Measurements from ENCODE around the gene UTP3.
"Not testable (repeated sequence)": the region's sequence is repeated elsewhere in the genome, so short reads cannot be mapped to it uniquely, and the experiment has no call there.

UTP3 gene

DNA sequence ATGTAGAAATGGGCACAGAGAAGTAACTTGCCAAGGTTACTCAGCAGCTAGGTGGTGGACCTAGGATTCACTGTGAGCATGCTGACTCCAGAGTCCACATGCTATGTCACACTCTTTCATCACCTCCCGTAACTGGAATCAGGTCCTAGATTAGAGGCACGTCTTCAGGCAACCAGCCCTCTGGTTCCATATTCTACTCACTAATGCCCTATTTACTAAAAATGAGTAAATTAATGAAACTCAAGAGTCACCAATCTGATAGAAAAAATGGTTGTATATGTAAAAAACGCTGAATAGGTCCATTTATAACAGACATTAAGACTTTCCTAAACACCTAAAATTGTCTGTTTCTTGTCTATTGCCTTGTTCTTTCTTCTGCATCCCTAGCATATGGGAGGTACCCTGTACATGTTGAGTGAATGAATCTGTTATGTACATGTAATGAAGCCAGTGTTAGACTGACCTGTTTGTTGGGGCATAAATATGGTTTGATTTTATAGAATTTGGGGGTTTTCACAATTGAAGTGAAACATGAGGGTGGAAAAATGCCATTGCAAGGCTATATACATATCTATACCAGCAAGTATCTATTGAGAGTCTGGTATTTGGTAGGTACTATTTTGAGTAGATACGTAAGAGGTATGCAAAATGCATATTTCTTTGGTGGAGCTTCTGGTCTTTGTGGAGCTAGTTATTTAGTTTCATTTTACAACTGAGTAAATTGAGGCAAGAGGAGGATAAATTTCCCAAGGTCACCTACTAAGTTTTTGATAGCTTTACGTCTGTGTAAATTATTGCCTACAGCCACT is 26.0 kb downstream of the UTP3 start:
- DNase-seq: no peak

DNA sequence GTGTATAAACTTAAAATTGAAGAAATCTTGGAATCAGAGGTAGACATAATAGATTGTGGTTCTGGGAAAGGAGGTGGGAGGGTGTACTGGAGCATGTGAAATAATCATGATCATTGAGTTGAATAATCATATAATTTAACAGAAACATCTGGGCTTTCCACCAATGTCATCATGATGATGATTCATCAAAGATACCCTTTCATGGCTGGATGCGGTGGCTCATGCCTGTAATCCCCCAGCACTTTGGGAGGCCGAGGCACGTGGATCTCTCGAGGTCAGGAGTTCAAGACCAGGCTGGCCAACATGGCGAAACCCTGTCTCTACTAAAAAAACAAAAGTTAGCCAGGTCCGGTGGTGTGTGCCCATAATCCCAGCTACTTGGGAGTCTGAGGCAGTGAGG is 26.8 kb downstream of the UTP3 start:
- DNase-seq: no peak

DNA sequence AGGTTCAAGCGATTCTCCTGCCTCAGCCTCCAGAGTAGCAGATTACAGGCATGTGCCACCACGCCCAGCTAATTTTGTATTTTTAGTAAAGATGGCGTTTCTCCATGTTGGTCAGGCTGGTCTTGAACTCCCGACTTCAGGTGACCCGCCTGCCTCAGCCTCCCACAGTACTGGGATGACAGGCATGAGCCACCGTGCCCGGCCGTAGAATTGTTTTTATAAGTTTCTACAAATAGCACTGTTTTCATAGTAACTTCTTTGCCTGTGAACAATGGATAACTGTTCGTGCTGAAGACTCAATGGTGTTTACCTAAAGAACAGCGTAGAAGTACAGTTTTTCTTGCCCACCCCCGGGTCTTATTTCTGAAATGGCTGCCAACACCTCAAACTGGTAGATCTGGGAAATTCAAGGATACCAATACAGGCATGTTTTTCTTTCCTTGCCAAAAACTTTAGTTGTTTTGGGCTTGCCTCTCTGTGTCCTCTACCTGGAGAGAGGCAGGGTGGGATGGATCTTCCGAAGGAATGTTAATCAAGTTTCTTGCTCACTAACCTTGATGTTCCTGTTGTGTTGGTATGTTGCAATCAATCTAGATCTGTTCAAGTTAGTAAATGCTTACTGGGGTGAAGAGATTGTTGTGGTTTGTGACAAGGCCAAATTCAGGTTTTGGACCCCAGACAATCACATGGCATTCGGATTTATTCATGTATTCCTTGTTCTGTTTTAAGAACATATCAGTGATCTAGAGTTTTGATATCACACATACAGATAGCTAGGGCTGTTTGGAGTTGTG is 30.7 kb downstream of the UTP3 start:
- DNase-seq: no peak

DNA sequence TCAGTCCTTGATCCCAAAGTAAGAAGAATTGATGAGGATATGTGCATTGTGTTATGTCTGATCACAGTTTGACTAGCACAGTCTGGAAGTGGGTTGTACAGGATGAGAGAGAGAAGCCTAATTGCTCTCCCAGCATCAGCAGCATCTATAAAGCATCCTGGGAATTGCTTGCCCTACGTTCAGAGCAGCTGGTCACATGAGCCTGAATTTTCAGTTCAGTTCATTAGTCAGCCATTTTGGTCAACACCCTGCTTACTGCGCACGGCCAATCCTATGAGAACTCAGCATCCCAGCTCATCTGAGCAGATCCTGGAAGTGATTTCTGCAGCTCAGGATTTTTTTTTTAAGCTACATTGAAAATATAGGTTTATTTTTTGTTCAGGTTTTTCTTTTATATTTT is 33.4 kb downstream of the UTP3 start, which contains the start of gene RUFY3:
RUFY3 (plus strand) TSS at position 218 of the 400 bp plus-strand sequence. CDS start 610 bp downstream, outside the sequence.
- DNase-seq: no peak

DNA sequence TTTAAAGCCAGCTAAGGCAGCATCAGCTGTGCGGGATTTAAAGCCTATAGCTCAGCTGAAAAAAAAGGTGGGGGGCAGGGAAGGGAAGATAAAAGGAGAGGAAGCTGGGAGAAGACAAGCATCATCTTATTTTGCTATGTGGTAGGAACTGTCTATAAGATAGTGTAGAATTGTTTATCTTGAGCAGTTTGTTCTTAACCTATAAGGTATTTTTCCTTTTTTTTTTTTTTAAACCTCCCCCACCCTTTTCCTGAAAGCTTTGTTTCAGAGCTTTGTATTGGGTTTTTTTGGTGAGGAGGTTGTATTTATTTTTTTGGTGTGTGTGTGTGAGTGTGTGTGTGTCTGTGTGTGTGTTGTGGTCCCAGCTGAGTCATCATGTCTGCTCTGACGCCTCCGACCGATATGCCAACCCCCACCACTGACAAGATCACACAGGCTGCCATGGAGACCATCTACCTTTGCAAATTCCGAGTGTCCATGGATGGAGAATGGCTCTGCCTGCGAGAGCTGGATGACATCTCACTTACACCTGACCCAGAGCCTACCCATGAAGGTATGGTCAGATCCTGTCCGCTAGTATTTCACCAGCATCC is 34.0 kb downstream of the UTP3 start:
- no peak for DNase-seq

DNA sequence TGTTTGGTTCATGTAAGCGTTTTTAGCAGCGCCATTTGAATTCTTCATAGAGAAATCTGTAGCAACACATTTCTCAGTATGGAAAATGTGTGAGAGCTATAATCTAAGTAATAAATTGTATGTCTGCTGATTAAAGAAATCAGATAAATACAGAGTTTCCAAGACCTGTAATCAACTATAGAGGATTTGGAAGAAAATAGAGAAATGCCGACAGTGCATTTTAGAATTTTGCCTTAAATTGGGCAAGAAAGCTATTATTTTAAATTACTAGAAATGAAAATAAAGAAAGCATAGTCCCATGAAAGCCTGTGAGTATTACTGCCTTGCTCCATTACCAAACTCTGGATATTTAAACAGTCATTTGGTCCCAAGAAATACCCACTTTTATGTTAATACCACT is 36.1 kb downstream of the UTP3 start:
- no peak for DNase-seq

DNA sequence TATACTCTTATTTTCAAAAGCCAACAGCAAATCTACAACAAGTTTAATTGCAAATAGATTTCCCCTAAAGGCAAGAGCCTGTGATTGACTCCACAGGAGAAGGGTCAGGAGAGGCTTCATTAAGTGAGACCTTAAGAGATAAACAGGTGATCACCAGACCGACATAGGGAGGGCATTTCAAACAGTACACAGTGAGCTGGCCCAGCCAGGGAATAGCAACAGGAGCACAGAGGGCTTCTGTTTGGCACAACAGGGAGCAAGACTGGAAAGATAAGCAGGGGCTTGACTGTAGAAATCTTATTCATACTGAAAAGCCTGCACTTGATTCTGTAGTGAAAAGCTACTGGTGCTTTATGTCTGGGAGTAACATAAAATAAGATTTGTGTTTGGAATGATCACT is 37.3 kb downstream of the UTP3 start:
- DNase-seq: no peak

DNA sequence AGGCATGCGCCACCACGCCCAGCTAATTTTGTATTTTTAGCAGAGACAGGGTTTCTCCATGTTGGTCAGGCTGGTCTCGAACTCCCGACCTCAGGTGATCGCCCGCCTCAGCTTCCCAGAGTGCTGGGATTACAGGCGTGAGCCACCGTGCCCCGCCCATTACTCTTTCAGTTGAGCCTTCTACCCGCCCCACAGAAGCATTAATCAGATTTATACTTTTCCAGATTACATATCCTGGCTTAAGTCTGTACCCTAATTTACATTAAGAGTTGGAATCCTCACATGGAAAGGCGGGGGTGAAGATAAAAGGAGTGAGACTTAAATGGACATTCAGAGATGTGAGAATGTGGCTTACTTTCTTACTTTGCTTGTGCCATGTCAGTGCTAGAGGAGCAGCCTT is 38.2 kb downstream of the UTP3 start:
- not testable (repeated sequence) for DNase-seq

DNA sequence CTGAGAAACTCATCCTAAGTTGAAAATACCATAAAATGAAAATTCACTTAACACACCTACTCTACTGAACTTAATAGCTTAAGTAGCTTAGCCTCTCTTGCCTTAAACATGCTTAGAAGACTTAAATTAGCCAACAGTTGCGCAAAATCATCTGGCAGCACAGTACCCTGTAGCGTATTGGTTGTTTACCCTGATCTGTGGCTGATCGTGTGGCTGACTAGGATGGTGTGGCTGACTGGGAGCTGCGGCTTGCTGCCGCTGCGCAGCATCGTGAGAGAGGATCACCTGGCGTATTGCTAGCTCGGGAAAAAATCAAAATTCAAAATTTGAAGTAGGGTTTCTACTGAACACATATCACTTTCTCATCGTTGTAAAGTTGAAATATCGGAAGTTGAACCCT is 39.8 kb downstream of the UTP3 start:
- DNase-seq: no peak

DNA sequence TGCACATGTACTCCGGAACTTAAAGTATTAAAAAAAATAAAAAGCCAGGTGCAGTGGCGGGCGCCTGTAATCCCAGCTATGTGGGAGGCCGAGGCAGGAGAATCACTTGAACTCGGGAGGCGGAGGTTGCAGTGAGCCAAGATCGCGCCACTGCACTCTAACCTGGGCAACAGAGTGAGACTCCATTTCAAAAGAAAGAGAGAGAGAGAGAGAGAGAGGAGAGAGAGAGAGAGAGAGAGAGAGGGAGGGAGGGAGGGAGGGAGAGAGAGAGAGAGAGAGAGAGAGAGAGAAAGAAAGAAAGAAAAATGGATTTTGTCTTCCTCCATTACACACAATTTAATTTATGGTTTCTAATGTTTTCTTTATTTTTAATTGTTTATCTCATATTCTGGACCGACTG is 44.5 kb downstream of the UTP3 start:
- DNase-seq: not testable (repeated sequence)

DNA sequence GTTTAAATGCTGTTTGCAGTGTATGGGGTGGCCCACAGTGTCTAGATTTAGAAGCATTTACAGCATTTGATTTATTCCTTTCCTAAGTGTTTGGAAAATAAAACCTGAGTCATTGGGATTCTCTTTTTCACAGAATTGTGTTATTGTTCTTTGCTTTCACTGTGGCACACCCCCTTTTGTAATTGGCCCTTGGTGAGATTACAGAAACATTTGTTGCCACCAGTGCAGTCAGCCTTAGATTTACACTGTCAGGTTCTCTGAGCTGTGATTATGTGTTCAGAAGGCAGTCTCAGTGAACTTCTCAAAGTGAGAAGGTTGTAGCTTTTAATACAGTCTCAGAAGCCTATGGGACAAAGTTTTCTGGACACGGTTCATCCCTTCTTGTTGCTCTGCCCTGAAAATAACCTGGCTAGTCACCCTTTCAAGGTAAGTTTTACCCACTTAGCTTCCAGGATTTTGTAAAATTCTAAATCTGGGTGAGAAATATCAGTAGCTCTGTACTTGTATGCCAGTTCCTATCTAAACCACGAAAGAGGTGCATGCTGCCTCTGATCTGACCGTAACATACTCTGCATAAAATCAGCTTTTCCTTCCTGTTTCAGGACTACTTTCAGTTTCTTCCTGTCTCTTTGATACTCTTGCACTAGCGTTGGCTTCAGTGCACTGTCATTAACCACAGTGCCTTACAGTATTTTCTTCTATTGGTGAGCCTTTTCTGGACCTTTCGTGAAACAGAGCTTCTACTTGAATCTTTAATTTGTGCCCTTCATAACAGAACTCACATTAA is 46.0 kb downstream of the UTP3 start:
- no peak for DNase-seq

DNA sequence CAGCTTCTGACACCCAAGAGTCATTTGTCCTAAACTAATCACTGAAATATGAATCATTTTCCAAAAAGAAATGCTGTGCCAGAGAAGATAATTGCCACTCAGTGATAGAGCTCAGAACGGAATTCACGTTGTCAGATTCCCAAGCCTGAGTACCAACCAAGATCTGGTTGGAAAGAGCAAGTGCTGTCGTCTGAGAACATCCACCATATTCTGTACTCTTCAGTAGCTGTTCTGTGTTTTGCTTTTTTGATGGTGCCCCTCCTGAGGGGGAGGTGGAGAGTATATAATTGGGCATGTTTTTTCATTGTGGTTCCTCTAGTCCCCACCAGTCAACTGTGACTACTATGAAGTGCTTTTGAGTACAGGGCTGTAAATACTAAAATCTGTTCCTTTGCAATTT is 46.6 kb downstream of the UTP3 start:
- no peak for DNase-seq

DNA sequence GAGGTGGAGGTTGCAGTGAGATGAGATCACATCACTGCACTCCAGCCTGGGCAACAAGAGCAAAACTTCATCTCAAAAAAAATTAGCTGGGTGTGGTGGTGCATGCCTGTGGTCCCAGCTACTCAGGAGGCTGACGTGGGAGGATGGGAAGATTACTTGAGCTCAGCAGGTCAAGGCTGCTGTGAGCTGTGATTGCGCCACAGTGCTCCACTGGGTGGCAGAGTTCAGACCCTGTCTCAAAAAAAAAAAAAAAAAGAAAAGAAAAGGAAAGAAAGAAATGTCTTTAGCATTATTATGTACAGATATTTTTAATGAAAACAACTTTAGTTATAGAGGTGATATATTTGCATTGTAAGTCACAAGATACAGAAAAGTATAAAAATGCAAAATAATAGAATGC is 47.6 kb downstream of the UTP3 start:
- DNase-seq: not testable (repeated sequence)

DNA sequence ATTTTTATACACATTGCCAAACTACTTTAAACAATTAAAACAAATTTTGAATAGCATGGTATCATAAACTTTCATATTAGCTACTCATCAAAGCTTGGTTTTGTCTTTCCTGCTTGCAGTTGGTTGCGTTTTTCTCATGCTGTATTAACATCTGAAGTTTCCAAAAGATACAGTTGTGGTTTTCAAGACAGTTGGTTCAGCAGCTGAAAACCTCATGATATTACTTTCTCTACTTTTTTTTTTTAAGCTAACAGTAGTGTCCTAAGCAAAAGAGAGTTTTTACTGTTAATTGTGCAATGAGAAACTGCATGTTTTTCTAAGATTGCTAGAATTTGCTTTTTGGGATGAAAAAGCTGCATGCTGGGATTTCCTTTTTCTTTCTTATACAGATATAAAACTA is 48.7 kb downstream of the UTP3 start:
- DNase-seq: no peak

DNA sequence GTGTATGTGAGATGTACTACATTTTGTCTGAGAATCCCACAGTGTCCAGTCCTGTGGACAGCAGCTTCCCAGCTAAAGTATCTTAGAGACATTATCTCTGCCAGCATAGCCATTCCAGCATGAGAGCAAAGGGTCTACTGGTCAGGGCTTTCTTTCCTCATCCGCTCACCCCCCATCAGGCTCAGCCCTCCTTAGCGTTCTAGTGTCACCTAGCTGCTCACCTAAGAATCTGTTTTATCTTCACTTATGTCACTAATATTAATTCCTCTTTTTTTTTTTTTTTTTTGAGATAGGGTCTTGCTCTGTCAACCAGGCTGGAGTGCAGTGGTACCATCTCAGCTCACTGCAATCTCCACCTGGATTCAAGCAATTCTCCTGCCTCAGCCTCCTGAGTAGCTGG is 49.1 kb downstream of the UTP3 start:
- DNase-seq: no peak

DNA sequence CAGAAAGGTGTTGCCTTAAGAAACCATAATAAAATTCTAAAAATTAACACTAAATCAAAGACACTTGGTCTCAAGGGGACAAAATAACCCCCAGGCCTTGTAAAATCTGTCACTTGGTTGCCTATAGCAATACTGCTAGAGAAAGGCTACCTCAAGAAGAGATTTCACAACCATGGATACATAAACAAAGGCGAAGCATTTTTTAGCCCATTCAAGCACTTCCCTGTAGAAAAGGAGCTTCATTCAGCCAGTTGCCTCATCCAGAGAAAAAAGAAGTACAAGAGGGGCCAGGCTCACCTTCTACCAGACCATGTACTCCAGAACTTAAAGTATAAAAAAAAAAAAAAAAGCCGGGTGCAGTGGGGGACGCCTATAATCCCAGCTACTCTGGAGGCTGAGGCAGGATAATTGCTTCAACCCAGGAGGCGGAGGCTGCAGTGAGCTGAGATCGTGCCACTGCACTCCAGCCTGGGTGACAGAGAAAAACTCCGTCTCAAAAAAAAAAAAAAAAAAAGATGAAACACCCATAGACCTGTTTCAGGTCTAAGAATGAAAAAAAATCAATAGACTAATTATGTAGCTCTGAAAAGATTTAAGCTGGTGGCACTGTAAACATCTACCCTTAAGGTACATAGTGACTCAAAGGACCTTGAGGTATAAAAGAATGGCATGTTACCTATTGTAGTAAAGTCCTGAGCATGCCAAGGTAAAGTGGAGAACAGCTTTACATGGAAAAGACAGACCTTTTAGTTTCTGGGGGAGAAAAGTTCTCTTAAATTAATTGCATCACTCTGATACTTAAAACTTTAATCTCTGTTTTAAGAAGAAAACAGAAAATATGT is 51.4 kb downstream of the UTP3 start:
- DNase-seq: no peak
